ENCODE data around the gene TFF1. TPM values are rescaled to one million over a fixed set of nuclear protein-coding genes. Genes with fewer than 3 reads are reported as not detected.
"Not testable (repeated sequence)": the region's sequence is repeated elsewhere in the genome, so short reads cannot be mapped to it uniquely, and the experiment has no call there.

TFF1 gene
- total RNA-seq = not detected
- total RNA-seq = 0 reads per million in 2 donors

GRCh38 chr21:42366292-42367010, at the start of gene TFF1:
Gene TFF1 (minus strand): TSS chr21:42366535. CDS start chr21:42366495, 40 bp downstream.
- no peaks in the 10 kb centered on the region for H3K9me3 ChIP-seq (ENCODE audit: control insufficient read depth, low read length, poor library complexity, severe bottlenecking)
- ATAC-seq = no peak
- Mint-ChIP-seq H3K27ac (no peak within 1 kb of the TSS), H3K4me1 (peaks cover 8% of the 10 kb centered on the region), H3K27me3 (peaks cover 14% of the 10 kb centered on the region), H3K36me3 (ENCODE audit: low read depth) (no peaks in the 10 kb centered on the region), H3K4me3 (no peak within 1 kb of the TSS)
- no peak for DNase-seq

DNA sequence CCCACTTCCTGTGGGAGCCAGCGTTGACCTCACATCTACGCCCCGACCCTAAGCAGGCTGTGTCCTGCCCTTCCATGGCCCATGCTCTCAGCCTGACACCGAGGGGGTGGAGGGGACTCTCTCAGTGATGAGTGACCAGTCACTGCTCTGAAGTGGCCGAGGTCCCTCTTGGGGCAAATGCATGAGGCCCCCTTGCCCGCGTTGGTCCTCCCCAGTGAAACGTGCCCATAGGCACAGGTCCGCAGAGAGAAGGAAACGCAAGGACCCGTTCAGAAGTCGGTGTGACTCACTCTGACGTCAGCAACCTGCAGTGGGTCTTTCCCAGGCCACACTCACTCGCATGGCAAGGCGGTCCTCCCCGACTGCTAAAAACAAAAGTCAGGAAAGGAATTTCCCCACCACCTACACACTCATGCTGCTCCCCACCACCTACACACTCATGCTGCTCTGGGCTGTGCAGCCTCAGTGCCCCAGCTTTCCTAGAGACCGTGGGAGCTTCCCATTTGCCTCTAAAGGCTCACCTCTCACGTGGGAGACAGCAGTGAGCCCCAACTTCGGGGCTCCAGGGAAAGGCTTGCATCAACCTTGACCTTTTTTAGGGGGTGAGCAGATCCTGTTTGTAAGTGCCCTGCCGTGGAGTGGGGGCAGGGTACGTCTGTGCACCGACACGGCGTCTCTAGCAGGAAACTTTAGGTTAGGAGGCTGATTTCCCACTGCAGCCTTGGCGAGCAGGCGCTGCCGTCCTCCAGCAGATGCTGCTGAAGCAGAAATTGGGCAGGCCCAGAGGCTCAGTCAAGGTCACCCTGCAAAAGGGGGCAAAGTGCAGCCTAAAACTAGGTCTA, 48.8 kb upstream of the TFF1 start:
- H3K27ac Mint-ChIP-seq = no peak overlapping the region
- H3K36me3 Mint-ChIP-seq (ENCODE audit: low read depth) = peaks cover 15% of the 10 kb centered on the region
- no peaks in the 10 kb centered on the region for H3K27me3 Mint-ChIP-seq
- H3K4me3 Mint-ChIP-seq = peak overlapping the region; percentile 86
- peaks cover 45% of the 10 kb centered on the region for H3K4me1 Mint-ChIP-seq
- DNase-seq (peak; percentile 73 to 84 (median 73)), ATAC-seq (peak; percentile 95)
- H3K9me3 ChIP-seq (ENCODE audit: control insufficient read depth, low read length, poor library complexity, severe bottlenecking) = no peaks in the 10 kb centered on the region

DNA sequence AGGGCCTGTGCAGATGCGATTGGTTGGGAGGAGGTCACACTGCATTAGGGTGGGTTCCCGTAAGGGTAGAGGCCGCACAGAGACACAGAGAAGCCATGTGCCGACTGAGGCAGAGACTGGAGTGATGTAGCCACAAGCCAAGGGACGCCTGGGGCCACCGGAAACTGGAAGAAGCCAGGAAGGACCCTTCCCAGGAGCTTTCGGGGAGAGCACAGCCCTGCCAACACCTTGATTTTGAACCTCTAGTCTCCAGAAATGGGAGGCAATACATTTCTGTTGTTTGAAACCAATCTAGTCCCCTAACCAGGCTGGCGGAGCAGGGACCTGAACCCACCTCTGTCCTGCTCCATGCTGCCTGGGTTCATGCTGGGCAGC, 48.2 kb upstream of the TFF1 start:
- no peak overlapping the region for H3K27ac Mint-ChIP-seq
- H3K9me3 ChIP-seq (ENCODE audit: control insufficient read depth, low read length, poor library complexity, severe bottlenecking) = no peaks in the 10 kb centered on the region
- peaks cover 19% of the 10 kb centered on the region for H3K36me3 Mint-ChIP-seq (ENCODE audit: low read depth)
- peaks cover 45% of the 10 kb centered on the region for H3K4me1 Mint-ChIP-seq
- ATAC-seq = no peak
- no peak for DNase-seq
- H3K27me3 Mint-ChIP-seq = no peaks in the 10 kb centered on the region
- H3K4me3 Mint-ChIP-seq = peak overlapping the region; percentile 86

- H3K36me3 Mint-ChIP-seq (ENCODE audit: low read depth) = peaks cover 15% of the 10 kb centered on the region
- H3K27me3 Mint-ChIP-seq = no peaks in the 10 kb centered on the region
- H3K27ac Mint-ChIP-seq = no peak overlapping the region
- DNase-seq = no peak
- H3K4me3 Mint-ChIP-seq = peak overlapping the region; percentile 86
- H3K9me3 ChIP-seq (ENCODE audit: control insufficient read depth, low read length, poor library complexity, severe bottlenecking) = no peaks in the 10 kb centered on the region
- H3K4me1 Mint-ChIP-seq = peaks cover 43% of the 10 kb centered on the region
- ATAC-seq = no peak
Measured at GRCh38 chr21:42414066-42414465, 47.7 kb upstream of the TFF1 start.

- no peaks in the 10 kb centered on the region for H3K9me3 ChIP-seq (ENCODE audit: control insufficient read depth, low read length, poor library complexity, severe bottlenecking)
- no peak overlapping the region for H3K27ac Mint-ChIP-seq
- H3K36me3 Mint-ChIP-seq (ENCODE audit: low read depth) = peaks cover 15% of the 10 kb centered on the region
- no peak for ATAC-seq
- no peaks in the 10 kb centered on the region for H3K27me3 Mint-ChIP-seq
- peaks cover 43% of the 10 kb centered on the region for H3K4me1 Mint-ChIP-seq
- DNase-seq = no peak
- H3K4me3 Mint-ChIP-seq = peak overlapping the region; percentile 86
Measured at GRCh38 chr21:42413500-42413899, 47.2 kb upstream of the TFF1 start.

GRCh38 chr21:42413093-42413492, 46.8 kb upstream of the TFF1 start:
- Mint-ChIP-seq H3K27me3 (no peaks in the 10 kb centered on the region), H3K27ac (no peak overlapping the region), H3K36me3 (ENCODE audit: low read depth) (peaks cover 15% of the 10 kb centered on the region), H3K4me1 (peaks cover 46% of the 10 kb centered on the region), H3K4me3 (peak overlapping the region; percentile 86)
- no peak for DNase-seq
- ATAC-seq = no peak
- no peaks in the 10 kb centered on the region for H3K9me3 ChIP-seq (ENCODE audit: control insufficient read depth, low read length, poor library complexity, severe bottlenecking)

DNA sequence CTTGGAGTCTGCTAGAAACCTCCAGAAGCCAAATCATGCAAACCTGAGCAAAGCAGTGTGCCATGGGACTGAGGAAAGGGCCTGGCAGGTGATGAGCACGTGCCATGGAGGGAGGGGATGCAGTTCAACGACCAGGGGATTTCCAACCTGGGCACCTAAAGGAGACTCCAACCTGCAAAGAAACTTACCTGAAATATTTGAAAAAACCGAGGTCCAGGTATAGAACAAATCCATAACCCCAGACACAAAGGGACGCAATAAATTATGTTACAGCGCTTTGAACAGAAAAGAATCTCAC, 46.2 kb upstream of the TFF1 start:
- peaks cover 15% of the 10 kb centered on the region for H3K36me3 Mint-ChIP-seq (ENCODE audit: low read depth)
- H3K27ac Mint-ChIP-seq = no peak overlapping the region
- no peaks in the 10 kb centered on the region for H3K27me3 Mint-ChIP-seq
- DNase-seq (no peak), ATAC-seq (no peak)
- H3K9me3 ChIP-seq (ENCODE audit: control insufficient read depth, low read length, poor library complexity, severe bottlenecking) = no peaks in the 10 kb centered on the region
- no peak overlapping the region for H3K4me3 Mint-ChIP-seq
- peaks cover 49% of the 10 kb centered on the region for H3K4me1 Mint-ChIP-seq

DNA sequence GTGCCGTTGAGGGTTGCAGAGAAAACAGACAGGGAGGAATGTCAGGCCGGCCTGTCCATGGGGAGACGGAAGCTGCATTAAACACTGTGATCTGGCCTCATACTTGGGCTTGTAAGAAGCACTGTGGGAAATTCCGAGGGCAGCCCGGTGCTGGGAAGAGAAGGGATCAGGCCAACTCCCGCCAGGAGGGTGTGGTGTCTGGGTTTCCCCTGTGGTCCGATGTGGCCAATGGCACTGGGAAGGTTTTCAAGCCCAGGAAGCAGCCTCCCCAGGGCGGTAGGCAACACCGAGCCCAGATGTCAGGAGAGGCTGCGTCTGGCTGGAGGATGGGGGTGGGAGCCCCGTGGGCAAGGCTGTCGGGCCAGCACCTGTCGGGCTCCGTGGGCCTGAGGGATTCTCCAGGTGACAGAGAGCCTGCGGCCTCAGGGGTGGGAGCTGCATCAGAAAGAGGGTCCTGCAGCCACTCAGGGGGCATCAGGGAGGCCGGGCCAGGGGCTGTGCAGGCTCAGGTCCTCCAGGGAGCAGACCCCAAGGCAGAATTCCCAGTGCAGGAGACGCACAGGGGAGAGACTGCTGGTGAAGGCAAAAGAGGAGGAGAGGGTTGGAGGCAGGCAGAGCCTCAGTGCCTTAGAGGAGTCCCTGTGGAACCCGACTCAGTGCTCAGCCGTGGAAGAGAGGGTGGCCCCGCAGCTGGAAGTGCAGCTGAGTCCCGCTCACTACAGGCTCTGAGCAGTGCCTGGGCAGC, 45.7 kb upstream of the TFF1 start:
- Mint-ChIP-seq H3K27me3 (no peaks in the 10 kb centered on the region), H3K4me1 (peaks cover 49% of the 10 kb centered on the region), H3K27ac (no peak overlapping the region), H3K36me3 (ENCODE audit: low read depth) (peaks cover 15% of the 10 kb centered on the region), H3K4me3 (no peak overlapping the region)
- ATAC-seq (no peak), DNase-seq (peak in 1 of 3 donors; percentile 36)
- H3K9me3 ChIP-seq (ENCODE audit: control insufficient read depth, low read length, poor library complexity, severe bottlenecking) = no peaks in the 10 kb centered on the region

GRCh38 chr21:42411197-42411869, 45.0 kb upstream of the TFF1 start:
- peaks cover 19% of the 10 kb centered on the region for H3K36me3 Mint-ChIP-seq (ENCODE audit: low read depth)
- peak in 2 of 3 donors; percentile 27 to 29 for DNase-seq
- no peak overlapping the region for H3K4me3 Mint-ChIP-seq
- H3K9me3 ChIP-seq (ENCODE audit: control insufficient read depth, low read length, poor library complexity, severe bottlenecking) = no peaks in the 10 kb centered on the region
- H3K27ac Mint-ChIP-seq = no peak overlapping the region
- ATAC-seq = peak; percentile 14
- H3K27me3 Mint-ChIP-seq = no peaks in the 10 kb centered on the region
- H3K4me1 Mint-ChIP-seq = peaks cover 54% of the 10 kb centered on the region

DNA sequence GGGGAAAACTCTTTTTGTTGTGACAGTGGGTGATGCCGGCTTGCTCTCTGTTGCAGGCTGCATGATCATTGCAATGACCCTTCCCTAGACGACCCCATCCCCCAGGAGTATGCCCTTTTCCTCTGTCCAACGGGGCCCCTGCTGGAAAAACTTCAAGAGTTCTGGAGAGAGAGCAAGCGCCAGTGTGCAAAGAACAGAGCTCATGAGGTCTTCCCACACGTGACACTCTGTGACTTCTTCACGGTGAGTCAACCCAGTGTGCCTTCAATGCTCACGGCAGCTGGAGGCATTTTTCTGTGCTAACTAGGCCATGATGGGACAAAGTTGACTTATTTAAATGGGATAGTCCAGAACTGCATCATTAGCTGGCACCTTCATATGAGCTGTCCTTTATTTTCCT, 43.0 kb upstream of the TFF1 start:
- ATAC-seq (no peak), DNase-seq (no peak)
- H3K36me3 Mint-ChIP-seq (ENCODE audit: low read depth) = peaks cover 19% of the 10 kb centered on the region
- H3K27me3 Mint-ChIP-seq = no peaks in the 10 kb centered on the region
- peak overlapping the region; percentile 87 for H3K27ac Mint-ChIP-seq
- H3K4me1 Mint-ChIP-seq = peaks cover 46% of the 10 kb centered on the region
- H3K9me3 ChIP-seq (ENCODE audit: control insufficient read depth, low read length, poor library complexity, severe bottlenecking) = no peaks in the 10 kb centered on the region
- H3K4me3 Mint-ChIP-seq = peak overlapping the region; percentile 39

GRCh38 chr21:42408718-42409117, 42.4 kb upstream of the TFF1 start:
- Mint-ChIP-seq H3K36me3 (ENCODE audit: low read depth) (peaks cover 15% of the 10 kb centered on the region), H3K4me1 (peaks cover 39% of the 10 kb centered on the region), H3K4me3 (peak overlapping the region; percentile 39), H3K27ac (peak overlapping the region; percentile 98)
- not testable (repeated sequence) for H3K27me3 Mint-ChIP-seq; DNase-seq; H3K9me3 ChIP-seq (ENCODE audit: control insufficient read depth, low read length, poor library complexity, severe bottlenecking); ATAC-seq

DNA sequence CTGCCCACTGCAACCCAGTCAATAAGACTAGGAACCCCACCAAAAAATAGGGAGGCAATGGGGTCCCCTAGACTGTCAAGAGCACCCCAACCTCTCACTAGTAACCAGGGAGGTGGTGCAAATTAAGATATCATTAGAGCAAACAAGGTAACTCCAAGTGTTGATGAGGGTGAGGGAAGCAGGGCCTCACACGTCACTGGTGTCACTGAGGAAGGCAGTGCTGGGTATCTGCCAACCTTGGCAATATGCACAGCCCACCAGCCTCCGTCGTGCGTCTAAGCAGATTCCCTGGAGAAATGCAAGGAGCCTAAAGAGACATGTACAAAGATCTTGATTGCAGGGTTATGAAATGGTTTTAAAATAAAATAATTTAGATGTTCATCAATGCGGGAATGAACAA, 41.1 kb upstream of the TFF1 start:
- Mint-ChIP-seq H3K4me1 (peaks cover 34% of the 10 kb centered on the region), H3K36me3 (ENCODE audit: low read depth) (peaks cover 11% of the 10 kb centered on the region), H3K27me3 (no peaks in the 10 kb centered on the region), H3K27ac (peak overlapping the region; percentile 98), H3K4me3 (peak overlapping the region; percentile 99)
- H3K9me3 ChIP-seq (ENCODE audit: control insufficient read depth, low read length, poor library complexity, severe bottlenecking) = no peaks in the 10 kb centered on the region
- ATAC-seq (no peak), DNase-seq (no peak)

DNA sequence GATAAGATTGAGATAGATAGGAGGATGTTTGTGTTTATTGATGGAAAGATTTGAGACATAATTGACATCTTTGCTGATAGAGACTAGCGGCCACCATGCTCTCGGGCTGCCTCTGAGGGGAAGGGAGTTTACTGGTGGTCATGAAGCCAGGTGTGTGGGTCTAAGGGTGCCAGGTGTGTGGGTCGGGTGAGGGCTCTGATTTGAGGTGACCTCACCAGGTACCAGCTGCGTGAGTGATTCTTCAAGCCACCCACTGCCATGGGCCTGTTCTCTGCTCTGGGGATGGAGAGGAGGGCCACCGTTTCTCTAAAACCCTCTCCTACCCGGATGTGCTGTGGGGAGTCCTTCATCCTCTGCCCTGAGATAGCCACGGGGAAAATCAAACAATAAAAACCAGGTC, 40.5 kb upstream of the TFF1 start:
- H3K9me3 ChIP-seq (ENCODE audit: control insufficient read depth, low read length, poor library complexity, severe bottlenecking) = no peaks in the 10 kb centered on the region
- ATAC-seq (no peak), DNase-seq (no peak)
- H3K36me3 Mint-ChIP-seq (ENCODE audit: low read depth) = peaks cover 11% of the 10 kb centered on the region
- H3K27ac Mint-ChIP-seq = peak overlapping the region; percentile 98
- no peaks in the 10 kb centered on the region for H3K27me3 Mint-ChIP-seq
- H3K4me1 Mint-ChIP-seq = peaks cover 36% of the 10 kb centered on the region
- H3K4me3 Mint-ChIP-seq = peak overlapping the region; percentile 99
